Right atrium auricular region (tissue), 2 donors: ENCODE measurements around the gene NME9. TPM values are rescaled to one million over a fixed set of nuclear protein-coding genes. Genes with fewer than 3 reads are reported as not detected.

Experiments
- DNase-seq: peaks from one replicate; pipeline ENCODE4 v3.0.0-alpha.2; 2019; ENCODE audit warnings: low spot score
- H3K27ac ChIP-seq, 2 donors: fragments of 200-600 bp; sonication (generic); 1 replicate in 1 of 2; 2 replicates in 1 of 2; pipeline ENCODE4 v1.5.1; 2016 to 2019
- H3K27me3 ChIP-seq, 2 donors: fragments of 200-600 bp; sonication (generic); one replicate each; pipeline versions ENCODE4 v1.5.1 to v1.6.0; 2017 to 2019
- H3K36me3 ChIP-seq: fragments of 200-600 bp; sonication (generic); one replicate; pipeline ENCODE4 v1.5.1; 2016
- H3K4me1 ChIP-seq, 2 donors: fragments of 200-600 bp; sonication (generic); one replicate each; pipeline versions ENCODE4 v1.5.1 to v1.6.0; 2017 to 2019
- H3K4me3 ChIP-seq, 2 donors: fragments of 200-600 bp; sonication (generic); 1 replicate in 1 of 2; 2 replicates in 1 of 2; pipeline ENCODE4 v1.5.1; 2017 to 2019; ENCODE audit warnings: mild to moderate bottlenecking in 1 of 2, moderate library complexity in 1 of 2
- H3K9me3 ChIP-seq, 2 donors: fragments of 200-600 bp; sonication (generic); one replicate each; pipeline ENCODE4 v1.5.1; 2019
- total RNA-seq, 2 donors: library from RNA; depleted of rRNA; stranded (reverse); fragments of >200 nt; gene quantifications; one replicate each; pipeline ENCODE4 v1.1.0, GENCODE V29; 2016
- TF ChIP-seq, protein P1 (sequence below), 2 donors: fragments of 200-600 bp; sonication (generic); IDR thresholded peaks; one replicate each; pipeline ENCODE4 v1.5.1; 2019; ENCODE audit warnings: antibody characterized with exemption in 2 of 2

The NME9 gene
- total RNA-seq, 2 donors from 2014 or later = not detected

DNA sequence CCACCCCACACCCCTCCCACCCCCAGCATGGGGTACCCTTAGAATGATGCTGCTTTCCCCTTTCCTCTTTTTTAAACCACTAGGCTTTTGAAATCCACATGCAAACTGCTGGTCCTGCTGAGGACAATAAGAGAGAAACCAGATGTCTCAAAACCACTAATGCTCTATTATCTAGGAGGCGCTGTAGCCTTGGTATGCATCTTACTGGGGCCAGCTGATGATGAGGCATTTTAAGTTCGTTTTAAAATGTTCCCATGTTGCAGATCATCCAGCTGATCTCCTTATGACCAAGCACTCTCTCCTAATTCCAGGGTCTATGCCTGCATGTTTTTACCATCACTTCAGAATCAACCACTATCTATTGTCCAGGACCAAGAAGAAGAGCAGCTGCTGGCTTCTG, 1.3 kb downstream of the NME9 start:
- Histone ChIP-seq H3K4me3 (no peak overlapping the region), H3K4me1 (peaks cover 0 to 18% of the 10 kb centered on the region in 2 donors), H3K36me3 (no peaks in the 10 kb centered on the region), H3K27me3 (no peaks in the 10 kb centered on the region), H3K27ac (no peak overlapping the region), H3K9me3 (no peaks in the 10 kb centered on the region)
- TF ChIP-seq, protein P1, sequence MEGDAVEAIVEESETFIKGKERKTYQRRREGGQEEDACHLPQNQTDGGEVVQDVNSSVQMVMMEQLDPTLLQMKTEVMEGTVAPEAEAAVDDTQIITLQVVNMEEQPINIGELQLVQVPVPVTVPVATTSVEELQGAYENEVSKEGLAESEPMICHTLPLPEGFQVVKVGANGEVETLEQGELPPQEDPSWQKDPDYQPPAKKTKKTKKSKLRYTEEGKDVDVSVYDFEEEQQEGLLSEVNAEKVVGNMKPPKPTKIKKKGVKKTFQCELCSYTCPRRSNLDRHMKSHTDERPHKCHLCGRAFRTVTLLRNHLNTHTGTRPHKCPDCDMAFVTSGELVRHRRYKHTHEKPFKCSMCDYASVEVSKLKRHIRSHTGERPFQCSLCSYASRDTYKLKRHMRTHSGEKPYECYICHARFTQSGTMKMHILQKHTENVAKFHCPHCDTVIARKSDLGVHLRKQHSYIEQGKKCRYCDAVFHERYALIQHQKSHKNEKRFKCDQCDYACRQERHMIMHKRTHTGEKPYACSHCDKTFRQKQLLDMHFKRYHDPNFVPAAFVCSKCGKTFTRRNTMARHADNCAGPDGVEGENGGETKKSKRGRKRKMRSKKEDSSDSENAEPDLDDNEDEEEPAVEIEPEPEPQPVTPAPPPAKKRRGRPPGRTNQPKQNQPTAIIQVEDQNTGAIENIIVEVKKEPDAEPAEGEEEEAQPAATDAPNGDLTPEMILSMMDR (IDR thresholded peaks at IDR 0.05) = no peak
- no peak for DNase-seq

DNA sequence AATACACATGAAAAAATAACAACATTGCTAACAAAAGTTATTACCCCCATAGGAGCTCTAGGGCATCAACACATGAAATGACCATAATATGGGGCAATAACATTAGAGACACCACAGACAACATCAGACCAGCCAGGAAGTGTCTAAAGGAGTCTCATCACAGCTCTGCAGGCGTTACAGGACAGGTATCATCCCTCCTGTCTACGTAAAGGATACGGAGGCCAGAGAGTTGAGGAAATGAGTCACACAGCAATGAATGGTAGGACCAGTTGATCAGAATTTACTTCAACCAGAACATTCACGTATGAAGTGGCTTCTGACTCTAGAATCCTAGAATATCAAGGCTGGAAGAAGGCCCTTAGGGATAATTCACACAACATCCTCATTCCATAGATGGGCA, 1.8 kb downstream of the NME9 start:
- H3K27ac ChIP-seq = no peak overlapping the region
- no peak overlapping the region for H3K4me3 ChIP-seq
- no peak for DNase-seq
- TF ChIP-seq, protein P1 (IDR thresholded peaks at IDR 0.05) = no peak
- H3K36me3 ChIP-seq = no peaks in the 10 kb centered on the region
- no peaks in the 10 kb centered on the region for H3K9me3 ChIP-seq
- no peaks in the 10 kb centered on the region for H3K27me3 ChIP-seq
- H3K4me1 ChIP-seq = peaks cover 0 to 18% of the 10 kb centered on the region in 2 donors

DNA sequence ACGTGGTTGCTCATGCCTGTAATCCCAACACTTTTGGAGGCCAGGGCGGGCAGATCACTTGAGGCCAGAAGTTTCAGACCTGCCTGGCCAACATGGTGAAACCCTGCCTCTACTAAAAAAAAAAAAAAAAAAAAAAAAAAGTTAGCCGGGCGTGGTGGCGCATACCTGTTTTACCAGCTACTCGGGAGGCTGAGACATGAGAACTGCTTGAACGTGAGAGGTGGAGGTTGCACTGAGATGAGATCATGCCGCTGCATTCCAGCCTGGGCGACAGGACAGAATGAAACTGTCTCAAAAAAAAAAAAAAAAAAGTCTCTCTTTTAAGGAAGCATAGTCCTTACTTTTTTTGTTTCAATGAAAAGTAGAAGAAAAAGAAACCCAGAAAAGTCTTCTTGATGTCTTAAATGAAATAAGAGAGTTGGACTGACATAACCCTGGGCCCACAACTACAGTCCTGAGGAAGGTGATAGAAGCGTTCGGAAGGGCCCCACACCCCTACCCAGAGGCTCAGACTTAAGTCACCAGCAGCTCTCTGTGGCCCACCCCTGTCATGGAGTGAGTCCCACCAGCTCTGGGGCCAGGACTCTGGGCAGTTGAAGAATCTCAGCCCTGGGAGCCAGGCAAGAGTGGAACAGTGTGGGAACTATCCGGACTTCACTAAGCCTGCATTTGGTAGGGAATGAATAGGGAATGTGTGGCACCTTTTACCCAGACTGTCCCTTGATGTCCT, 2.6 kb downstream of the NME9 start:
- H3K27me3 ChIP-seq = no peaks in the 10 kb centered on the region
- DNase-seq = no peak
- peaks cover 0 to 18% of the 10 kb centered on the region in 2 donors for H3K4me1 ChIP-seq
- TF ChIP-seq, protein P1 (IDR thresholded peaks at IDR 0.05) = no peak
- no peak overlapping the region for H3K4me3 ChIP-seq
- H3K9me3 ChIP-seq = no peaks in the 10 kb centered on the region
- no peak overlapping the region for H3K27ac ChIP-seq
- H3K36me3 ChIP-seq = no peaks in the 10 kb centered on the region

DNA sequence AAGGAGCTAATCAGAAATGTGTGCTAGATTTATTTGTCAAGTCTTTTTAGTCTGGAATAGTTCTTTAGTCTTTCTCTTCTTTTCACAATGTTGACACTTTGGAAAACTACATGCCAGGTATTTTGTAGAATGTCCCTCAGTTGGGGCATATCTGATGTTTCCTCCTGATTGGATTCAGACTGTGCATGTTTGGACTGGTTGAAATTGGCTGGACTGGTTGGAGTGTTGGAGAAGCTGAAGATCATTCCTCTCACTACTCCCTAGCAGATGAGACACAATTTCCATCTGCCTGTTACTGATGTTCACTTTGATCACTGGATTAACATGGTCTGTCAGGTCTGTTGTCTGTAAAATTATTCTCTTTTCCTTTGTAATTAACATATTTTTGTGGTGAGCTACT, 3.7 kb downstream of the NME9 start:
- Histone ChIP-seq H3K4me3 (no peak overlapping the region), H3K9me3 (no peaks in the 10 kb centered on the region), H3K4me1 (peaks cover 0 to 18% of the 10 kb centered on the region in 2 donors), H3K27ac (no peak overlapping the region), H3K36me3 (no peaks in the 10 kb centered on the region), H3K27me3 (no peaks in the 10 kb centered on the region)
- TF ChIP-seq, protein P1 (IDR thresholded peaks at IDR 0.05) = no peak
- no peak for DNase-seq

DNA sequence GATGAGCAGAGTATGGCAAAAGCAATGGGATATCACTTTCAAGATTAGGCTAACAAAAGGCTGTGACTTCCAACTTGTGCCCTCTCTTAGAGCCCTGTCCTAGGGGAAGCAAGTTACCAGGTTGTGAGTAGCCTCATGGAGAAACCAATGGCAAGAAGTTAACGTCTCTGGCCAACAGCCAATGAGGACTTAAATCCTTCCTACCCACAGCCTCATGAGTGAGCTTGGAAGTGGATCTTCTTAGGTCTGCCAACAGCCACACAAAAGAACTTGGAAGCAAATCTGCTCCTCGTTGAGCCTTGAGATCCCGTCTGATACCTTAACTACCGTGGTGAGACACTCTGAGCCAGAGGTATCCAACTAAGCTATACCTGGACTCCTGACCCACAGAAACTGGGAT, 5.7 kb downstream of the NME9 start:
- no peak overlapping the region for H3K27ac ChIP-seq

More for the DNA sequence above, 5.7 kb downstream of the NME9 start:
- TF ChIP-seq, protein P1 (IDR thresholded peaks at IDR 0.05) = no peak
- peaks cover 0 to 7% of the 10 kb centered on the region in 2 donors for H3K4me1 ChIP-seq
- DNase-seq = no peak
- no peak overlapping the region for H3K4me3 ChIP-seq
- H3K36me3 ChIP-seq = no peaks in the 10 kb centered on the region
- H3K9me3 ChIP-seq = no peaks in the 10 kb centered on the region
- H3K27me3 ChIP-seq = no peaks in the 10 kb centered on the region
